Raji (cell line): ENCODE measurements around the gene OR4S2.

ENCODE experiments used
- POLR2A ChIP-seq: IDR thresholded peaks from 2 replicates; pipeline ENCODE4 v1.6.1; 2011; ENCODE audit warnings: low read depth, low read length, control low read depth; ENCODE audit not compliant: insufficient read depth

OR4S2 gene, protein sequence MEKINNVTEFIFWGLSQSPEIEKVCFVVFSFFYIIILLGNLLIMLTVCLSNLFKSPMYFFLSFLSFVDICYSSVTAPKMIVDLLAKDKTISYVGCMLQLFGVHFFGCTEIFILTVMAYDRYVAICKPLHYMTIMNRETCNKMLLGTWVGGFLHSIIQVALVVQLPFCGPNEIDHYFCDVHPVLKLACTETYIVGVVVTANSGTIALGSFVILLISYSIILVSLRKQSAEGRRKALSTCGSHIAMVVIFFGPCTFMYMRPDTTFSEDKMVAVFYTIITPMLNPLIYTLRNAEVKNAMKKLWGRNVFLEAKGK

DNA sequence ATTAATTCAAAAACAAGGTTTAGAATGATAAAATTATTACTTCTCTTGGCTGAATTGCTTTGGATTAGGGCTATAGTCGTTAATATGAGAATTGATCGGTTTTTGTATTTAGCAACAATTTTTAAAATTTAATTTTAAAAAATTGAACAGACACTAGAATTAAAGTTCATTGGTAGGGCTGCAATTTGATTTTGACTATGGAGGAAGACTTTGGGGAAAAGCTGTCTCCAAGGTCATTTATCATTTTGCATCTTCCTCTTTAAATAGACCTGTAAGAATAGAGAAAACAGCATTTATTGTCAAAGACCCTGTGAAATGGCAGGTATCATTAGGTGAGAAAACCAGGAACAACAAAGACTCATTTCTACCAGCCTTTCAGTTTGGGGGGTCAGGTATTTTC lies at the start of gene OR4S2:
OR4S2 (plus strand) TSS at position 301 of the 400 bp plus-strand sequence. CDS start 2,577 bp downstream, outside the sequence.
- no peak for TF ChIP-seq POLR2A

DNA sequence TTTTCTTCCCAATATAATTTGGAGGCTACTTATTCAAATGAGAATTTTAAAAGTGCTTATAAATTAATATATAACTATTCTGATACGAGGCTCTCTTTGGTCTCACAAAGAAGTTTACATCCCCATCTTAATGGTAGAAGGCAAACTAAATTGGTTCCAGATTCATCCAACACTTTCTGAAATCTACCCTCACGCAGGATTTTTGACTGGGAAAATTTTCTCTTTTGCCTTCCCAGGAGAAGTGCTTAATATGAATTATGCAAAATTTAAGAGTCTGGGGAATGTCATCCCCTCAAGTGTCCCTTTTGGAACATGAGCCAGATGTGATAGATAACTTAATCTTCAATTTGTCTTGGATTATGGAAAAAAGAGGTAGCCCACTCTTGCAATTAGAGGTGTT lies 40.6 kb upstream of the OR4S2 start, which contains the start of gene OR4C11:
OR4C11 (minus strand) TSS at position 101 of the 400 bp plus-strand sequence. CDS start 3,272 bp downstream, outside the sequence.
- no peak for TF ChIP-seq POLR2A

DNA sequence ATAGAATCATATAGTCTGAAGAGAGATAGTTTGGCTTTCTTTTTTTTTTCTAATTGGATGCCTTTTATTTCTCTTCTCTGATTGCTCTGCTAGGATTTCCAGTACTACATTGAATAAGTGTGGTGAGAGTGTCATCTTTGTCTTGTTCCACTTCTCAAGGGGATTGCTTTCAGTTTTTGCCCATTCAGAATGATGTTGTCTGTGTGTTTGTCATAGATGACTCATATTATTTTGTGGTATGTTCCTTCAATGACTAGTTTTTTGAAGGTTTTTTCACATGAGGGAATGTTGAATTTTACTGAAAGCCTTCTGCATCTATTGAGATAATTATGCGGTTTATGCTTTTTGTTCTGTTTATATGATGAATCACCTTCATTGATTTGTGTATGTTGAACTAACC lies 23.6 kb upstream of the OR4S2 start:
- no peak for TF ChIP-seq POLR2A

DNA sequence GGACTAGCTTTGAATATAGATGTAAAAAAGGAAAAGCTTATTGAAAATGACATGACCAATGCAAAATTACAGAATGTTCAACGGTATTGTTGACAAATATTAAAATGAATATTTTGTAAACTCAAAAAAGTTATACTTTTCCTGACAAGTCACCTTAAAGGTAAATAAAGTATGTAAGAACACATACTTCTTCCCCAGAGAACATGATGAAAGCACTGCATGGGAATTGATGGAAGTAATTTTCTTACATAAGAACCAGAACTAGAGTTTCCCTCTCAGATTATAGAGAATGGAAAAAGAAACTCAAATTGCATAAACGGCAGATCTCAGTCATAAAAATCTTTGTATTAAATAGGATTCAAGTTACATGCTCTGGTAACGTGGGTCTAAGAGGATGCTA lies 13.3 kb upstream of the OR4S2 start, which contains the start of gene OR4P4:
OR4P4 (plus strand) TSS at position 301 of the 400 bp plus-strand sequence.
- TF ChIP-seq POLR2A = no peak

DNA sequence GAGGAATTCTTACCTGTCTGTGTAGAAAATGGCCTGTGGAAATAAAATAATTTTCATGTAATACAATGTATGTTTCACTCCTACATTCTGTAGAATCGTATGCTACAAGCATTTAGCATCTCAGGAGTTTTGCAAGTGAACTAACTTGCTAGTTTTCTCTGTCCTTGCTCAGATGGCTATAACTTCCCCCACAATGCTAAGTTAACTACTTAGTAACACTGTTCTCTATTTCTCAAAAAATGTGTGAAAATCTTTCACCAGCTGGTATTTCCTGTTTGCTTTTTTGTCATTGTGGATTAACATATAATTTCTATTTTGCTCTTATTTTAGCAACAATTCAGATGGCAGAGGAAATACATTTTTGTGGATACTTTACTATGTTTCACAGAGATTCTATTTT lies 4.4 kb downstream of the OR4S2 start:
- TF ChIP-seq POLR2A = no peak

DNA sequence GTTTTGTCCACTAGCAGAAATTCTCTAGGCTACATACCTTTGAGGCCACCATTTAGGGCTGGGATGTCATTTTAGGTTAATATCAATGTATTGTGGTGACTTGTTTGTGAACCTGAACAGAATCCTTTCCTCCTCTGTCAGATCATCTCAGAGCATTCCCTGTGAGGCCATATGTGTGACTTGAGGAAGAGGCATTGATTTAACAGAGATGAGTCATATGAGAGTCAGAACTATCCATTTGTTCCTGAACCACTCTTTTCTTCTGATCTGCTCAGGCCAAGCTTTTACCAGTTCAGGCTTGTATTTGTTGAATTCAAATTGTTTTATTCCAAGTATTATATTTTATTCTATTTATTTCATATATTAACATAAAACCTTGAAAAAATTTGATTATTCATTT lies 7.0 kb downstream of the OR4S2 start:
- TF ChIP-seq POLR2A = no peak

DNA sequence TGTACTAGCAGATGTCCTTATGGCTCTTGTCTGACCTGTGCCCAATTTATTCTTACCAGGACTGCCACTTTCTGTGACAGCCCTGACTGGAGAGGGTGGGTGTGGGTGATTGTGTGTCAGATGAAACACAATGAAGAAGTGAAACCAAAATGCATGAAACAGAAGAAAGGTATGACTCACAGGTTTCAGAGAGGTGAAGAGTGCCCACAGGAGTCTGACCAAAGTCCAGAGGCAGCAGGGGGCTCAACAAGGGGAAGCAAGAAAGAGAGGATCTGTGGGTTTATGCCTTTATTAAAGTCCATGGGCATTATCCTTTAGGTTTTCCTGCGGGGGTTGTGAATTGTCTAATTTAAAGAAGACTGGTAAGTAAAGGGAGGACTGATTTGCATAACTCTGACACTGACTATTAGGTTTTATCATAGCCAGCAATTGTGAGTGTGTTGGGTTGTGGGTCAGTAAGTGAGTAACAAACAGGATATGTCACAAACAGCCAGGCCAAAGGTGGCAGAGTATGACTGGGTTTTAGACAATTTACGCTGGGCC lies 10.0 kb downstream of the OR4S2 start:
- no peak for TF ChIP-seq POLR2A

DNA sequence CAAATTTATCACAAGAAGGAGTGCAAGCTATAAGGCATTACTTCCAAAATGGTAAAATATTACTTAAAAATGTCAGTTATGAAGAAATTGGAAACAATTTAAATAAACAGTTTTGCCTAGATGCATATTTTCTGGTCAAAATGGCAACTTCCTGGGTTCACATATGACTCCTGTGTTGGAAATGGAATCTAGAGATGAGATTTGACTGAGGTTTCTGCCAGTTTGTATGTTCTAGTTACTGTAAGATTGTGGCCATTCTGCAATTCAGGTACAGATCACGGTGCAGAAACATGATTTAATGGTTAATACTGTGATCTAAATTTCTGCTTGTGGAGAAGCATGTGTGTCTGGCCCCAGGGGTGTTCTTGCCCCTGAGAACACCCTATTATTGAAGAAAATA lies 10.5 kb downstream of the OR4S2 start:
- TF ChIP-seq POLR2A = no peak

DNA sequence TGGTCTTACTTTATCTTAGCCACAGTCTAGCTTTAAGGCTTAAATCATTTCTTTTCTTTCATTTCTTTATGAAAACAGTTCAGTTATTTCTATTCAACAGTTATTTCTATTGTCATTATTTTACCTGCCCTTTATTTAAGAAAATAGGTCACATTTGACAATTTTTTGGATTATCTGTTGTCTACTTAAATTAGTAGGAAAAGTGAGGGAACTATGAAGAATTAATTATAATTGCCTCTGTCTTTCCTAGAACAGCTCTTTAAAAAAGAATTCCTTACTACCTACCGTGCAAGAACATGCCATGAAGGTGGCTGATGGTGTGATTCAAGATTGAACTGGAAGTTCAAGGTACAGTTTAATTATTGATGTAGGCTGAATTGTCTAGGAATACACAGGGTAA lies 13.8 kb downstream of the OR4S2 start, which contains the start of gene OR4C6:
OR4C6 (plus strand) TSS at position 301 of the 400 bp plus-strand sequence. CDS start 2,966 bp downstream, outside the sequence.
- no peak for TF ChIP-seq POLR2A

DNA sequence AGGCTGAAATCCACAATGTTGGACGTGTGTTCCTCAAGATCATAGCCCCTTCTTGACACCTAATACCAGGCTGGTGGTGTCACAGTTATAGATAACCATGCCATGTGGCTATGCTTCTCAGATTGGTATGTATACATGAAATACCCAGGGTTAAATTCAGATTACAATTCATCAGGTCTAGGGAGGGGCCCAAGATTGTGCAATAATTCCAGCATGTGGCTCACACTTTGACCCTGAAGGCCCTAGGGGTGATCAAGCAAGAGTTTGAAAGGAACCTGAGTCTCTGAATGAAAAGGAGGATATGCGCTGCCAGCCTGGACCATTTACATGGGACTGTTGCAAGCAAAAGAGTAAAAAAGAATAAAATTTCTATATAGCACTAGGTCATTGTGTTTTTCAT lies 21.2 kb downstream of the OR4S2 start:
- no peak for TF ChIP-seq POLR2A

DNA sequence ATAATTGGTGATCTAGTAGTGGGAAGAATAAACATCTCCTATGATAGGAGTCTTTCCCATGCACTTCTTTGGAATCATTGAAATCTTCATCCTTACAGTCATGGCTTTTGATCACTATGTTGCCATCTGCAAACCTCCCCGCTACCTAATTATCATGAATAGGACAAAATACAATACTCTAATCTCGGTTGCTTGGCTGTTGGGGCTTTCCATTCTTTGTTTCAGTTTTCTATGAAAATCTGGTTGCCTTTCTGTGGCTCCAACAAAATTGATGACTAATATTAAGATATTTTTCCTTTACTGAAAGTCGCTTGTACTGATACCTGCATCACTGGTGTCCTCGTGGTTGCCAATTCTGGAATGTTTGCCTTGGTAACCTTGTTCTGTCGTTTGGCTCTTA lies 25.7 kb downstream of the OR4S2 start:
- TF ChIP-seq POLR2A = no peak

DNA sequence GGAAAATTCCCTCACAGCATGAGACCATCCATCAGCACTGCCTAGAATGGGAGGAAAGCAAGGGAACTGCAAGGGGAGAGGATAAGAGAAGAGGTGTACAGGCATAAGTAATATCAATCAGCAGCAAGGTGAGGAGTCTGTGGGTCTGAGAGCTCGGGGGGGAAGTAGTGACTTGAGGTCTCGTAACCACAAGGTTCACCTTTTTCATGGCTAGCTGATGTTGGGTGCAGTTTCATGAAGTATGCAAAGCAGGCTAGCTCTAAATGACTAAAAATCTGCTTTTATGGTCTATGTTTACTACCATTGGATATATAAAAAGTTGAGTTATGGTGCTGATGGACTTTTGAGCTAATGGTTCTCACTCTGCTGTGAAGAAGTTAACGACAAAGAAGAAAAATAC lies 49.7 kb downstream of the OR4S2 start:
- no peak for TF ChIP-seq POLR2A

DNA sequence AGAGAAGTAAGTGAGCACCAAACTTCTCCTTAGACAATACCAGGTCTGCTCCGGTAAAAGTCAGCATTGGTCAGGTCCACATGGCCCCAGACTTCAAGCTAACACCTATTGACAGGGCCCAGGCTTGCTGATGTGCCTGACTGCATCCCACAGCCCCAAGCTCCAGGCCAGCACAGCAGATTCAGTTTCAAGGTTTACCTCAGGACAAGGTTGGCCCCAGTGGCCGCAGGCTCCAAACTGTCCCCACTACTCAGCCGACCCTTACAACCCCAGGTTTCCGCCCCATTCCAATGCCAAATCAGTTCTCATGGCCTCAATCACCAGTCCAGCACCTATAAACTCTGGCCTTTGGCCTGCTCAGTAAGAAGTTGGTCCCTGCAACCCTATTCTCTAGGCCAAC lies 53.3 kb downstream of the OR4S2 start:
- no peak for TF ChIP-seq POLR2A
